Erythroblast (primary cell): ENCODE measurements around the gene KRTAP12-3.
"Not testable (repeated sequence)": the region's sequence is repeated elsewhere in the genome, so short reads cannot be mapped to it uniquely, and the experiment has no call there.

Source experiments
- GATA1 ChIP-seq: IDR thresholded peaks from 2 replicates; pipeline ENCODE4 v1.6.1; 2011; ENCODE audit warnings: low read depth, mild to moderate bottlenecking, control low read depth, low read length, moderate library complexity
- POLR2A ChIP-seq: IDR thresholded peaks from 2 replicates; pipeline ENCODE4 v1.6.1; 2011; ENCODE audit warnings: mild to moderate bottlenecking, low read length

- TF ChIP-seq POLR2A, GATA1: not testable (repeated sequence)
These were observed 11.1 kb upstream of the KRTAP12-3 start, which contains the start of gene KRTAP10-11 for GRCh38 chr21:44646366-44647221.
